Activated CD4-positive, alpha-beta T cell treated with anti-CD3 and anti-CD28 coated beads, Interleukin-2, Interleukin-6, amounts not matched to agents 100 ng/mL and 50 ng/mL, durations not matched to agents 16 hours and 8 hours (primary cell): ENCODE data around the gene STAM.
A peak's percentile ranks its signal among the peaks of the same experiment; 100 is the strongest.

Source experiments
- DNase-seq: peaks from one replicate; pipeline ENCODE4 v3.0.0-alpha.2; 2020

STAM gene

GRCh38 chr10:17648243-17649035 lies 4.5 kb downstream of the STAM start:
- peak; percentile 67 for DNase-seq

DNA sequence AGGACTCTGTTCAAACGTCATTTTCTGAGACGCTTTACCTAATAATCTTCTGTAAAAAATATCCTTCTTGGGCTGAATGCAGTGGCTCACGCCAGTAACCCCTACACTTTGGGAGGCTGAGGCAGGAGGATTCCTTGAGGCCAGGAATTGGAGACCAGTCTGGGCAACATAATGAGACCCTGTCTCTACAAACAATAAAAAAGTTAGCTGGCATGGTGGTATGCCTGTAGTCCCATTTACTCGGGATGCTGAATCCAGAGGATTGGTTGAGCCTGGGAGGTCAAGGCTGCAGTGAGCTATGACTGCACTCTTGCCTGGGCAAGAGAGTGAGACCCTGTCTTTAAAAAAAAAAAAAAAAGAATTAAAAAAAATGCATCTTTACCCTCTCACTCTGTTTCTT lies 5.1 kb downstream of the STAM start:
- DNase-seq, result no peak

DNA sequence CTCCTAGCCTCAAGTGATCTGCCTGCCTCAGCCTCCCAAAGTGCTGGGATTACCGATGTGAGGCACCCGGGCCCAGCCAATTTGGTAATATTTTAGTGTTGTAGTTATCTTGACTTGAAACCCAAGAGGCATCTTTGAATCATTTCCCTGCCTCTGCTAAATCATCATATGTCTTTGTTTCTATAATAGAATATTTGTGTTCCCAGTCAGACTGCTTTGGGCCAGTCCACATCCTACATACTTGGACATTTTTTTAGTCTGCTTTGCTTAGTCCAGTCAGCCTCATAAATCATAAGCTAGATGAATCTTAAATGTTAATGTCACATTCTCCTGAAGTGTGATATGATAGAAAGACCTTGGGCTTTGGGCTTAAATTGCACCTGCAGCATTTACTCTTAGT lies 5.9 kb downstream of the STAM start:
- DNase-seq, result no peak

DNA sequence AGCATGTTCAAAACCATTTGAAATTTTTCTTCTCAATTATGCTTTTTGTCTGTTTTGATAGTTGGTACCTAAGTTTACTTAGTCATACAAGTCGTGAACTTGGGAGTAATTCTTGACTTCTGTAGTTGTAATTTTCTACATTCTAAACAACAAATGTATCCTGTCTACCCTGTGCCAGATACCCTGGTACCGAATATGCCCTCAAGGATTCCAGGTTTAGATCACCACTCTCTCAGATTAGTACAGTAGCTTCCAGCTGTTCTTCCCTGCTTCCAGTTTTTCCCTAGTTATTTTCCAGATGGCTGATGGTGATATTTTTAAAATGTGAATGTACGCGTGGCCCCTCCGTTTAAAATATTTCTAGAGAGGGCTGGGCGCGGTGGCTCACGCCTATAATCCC lies 6.5 kb downstream of the STAM start:
- DNase-seq, result no peak

DNA sequence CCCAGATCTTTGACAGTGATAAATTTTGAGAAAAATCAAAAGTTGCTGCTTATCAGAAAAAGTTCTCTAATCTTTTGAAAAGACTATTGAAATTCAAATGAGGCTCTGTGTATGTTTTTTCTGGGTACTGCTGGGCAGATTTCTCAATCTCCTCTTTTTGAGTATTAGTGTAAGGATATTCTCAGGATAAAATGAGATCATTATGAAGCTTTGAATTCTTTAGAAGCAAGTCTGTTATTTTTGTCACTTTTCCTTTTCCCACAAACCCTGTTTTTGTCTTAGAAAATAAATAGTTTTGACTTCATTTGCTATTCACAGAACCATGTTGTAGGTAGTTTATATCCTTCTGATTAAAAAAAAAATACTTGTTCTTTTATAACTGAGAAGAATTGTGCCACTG lies 7.9 kb downstream of the STAM start:
- no peak for DNase-seq

DNA sequence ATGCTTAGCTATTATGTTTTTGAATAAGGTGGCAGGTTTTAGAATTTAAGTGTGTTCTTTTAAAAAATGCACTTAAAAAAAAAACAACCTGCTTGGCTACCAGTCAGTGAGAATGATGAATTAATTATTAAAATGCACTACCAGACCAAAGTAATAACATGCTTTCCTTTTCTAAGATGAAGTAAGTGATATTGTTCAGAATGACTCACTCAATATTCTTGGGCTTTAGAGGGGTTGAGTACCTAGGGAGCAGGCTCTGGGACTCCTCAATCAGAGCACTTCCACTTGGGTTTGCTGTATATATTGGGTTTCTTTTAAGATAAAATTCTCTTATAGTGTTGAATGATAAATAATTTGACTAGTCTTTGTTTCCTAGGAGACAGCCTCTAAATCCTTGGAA lies 8.6 kb downstream of the STAM start:
- no peak for DNase-seq

GRCh38 chr10:17655009-17655408 lies 11.1 kb downstream of the STAM start:
- no peak for DNase-seq

DNA sequence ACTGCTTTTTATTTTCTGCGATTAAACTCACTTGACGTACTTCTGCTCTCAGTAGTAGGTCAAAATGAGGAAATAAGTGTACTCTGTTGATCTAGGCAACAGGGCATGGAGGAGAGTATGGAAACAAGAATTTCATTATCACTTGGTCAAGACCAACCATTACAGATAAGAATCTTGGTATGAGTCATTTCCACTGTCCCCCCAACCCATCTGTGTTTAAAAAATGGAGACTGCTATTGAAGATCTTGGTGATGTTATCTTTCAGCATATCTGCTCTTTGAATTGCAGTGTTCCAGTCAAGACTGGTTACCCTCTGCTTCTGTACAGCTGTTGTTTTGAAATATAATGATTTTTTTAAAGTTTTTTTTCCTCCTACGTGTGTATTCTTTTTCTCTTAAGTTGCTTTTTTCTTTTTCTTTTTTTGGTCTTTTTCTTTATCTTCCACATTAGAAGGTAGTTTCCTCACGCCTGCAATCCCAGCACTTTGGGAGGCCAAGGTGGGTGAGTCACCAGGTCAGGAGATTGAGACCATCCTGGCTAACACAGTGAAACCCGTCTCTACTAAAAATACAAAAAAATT lies 11.7 kb downstream of the STAM start:
- DNase-seq, result peak; percentile 67

DNA sequence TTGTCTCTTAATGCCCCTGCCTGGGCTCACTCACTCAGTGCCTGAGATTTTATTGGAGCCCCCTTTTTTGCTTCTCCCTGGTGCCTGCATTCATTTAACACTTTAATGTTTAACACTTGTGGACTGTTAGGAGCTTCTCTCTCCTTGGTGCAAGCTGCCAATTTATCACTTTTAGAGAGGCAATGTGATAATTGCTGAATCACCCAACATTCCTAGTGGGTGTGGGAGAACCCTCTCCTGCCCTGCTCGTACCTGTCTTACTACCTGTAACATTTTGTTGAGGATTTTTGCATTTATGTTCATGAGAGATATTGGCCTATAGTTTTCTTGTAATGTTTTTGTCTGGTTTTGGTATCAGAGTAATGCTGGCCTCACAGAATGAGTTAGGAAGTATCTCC lies 13.2 kb downstream of the STAM start:
- DNase-seq, result no peak

GRCh38 chr10:17659365-17659764 lies 15.4 kb downstream of the STAM start:
- DNase-seq, result no peak

DNA sequence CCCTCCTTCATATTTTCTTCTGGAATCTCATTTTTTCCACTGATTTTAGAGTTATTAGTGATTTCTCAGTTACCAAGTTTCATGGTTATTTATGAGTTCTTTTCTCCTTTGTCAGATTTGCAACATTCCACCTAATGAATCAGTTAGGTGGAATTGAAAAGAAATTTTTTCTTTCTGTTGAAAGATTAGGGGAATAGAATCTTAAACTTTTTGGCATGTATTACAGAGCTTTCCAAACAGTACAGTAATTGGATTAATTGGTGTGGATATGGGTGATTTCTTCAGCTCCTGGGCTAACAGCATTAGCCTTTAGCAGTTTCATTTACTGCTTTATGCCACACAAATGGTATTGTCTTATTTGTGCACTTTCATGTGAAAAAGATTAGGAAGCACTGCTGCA lies 17.0 kb downstream of the STAM start:
- DNase-seq, result no peak

- no peak for DNase-seq
Observed at GRCh38 chr10:17661510-17661909, 17.6 kb downstream of the STAM start.

- no peak for DNase-seq
Observed at GRCh38 chr10:17662193-17663138, 18.5 kb downstream of the STAM start.

GRCh38 chr10:17663450-17663849 lies 19.5 kb downstream of the STAM start:
- DNase-seq, result no peak

GRCh38 chr10:17665747-17666146 lies 21.8 kb downstream of the STAM start:
- DNase-seq, result no peak

DNA sequence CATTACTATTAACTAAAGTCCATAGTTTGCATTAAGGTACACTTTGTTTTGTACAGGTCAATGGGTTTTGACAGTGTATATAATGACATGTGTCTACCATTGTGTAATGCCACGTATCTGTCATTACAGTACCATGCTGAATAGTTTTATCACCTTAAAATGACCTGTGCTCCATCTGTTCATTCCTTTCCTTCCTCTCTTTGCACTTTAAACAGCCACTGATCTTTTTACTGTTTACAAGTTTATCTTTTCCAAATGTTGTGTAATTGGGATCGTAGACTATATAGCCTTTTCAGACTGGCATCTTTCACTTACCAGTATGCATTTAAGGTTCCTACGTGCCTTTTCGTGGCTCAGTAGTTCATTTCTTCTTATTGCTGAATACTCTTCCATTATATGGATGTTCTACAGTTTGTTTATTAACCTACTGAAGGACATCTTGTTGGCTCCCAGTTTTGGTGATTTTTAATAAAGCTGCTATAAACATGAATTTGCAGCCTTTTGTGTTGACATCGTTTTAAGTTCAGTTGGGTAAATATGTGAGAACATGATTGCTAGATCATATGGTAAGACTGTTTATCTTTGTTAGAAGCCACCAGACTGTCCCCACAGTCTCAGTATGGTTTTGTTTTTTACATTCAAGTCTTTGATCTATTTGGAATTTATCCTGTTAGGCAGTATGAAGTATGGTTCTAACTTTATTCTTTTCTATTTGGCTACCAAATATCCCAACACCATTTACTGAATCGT lies 24.7 kb downstream of the STAM start:
- no peak for DNase-seq

DNA sequence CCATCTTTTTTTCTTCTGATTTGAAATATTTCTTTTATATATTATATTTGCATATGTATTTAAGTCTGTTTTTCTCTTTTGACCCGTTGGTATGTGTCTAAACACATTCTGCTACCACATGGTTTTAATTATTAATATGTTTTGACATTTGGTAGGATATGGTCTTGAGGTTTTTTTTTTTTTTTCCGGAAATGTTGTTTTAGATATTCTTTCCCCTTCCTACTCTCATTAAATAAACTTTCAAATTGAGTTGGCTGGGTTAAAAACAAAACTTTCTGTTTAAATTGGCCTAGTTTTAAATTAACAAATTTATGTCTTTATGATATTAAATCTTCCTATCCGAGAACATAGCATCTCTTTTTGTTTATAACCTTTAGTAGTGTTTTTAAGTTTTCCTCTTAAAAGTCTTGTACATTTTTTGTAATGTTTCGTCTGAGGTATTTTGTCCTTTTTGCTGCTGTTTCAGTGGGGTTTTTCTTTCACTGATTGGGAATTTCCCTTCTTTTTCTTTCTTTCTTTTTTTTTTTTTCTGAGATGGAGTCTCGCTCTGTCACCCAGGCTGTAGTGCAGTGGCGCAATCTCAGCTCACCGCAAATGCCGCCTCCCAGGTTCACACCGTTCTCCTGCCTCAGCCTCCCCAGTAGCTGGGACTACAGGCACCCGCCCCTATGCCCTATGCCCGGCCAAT lies 25.4 kb downstream of the STAM start:
- peak; percentile 75 for DNase-seq

- no peak for DNase-seq
Observed at GRCh38 chr10:17671307-17671706, 27.4 kb downstream of the STAM start.

DNA sequence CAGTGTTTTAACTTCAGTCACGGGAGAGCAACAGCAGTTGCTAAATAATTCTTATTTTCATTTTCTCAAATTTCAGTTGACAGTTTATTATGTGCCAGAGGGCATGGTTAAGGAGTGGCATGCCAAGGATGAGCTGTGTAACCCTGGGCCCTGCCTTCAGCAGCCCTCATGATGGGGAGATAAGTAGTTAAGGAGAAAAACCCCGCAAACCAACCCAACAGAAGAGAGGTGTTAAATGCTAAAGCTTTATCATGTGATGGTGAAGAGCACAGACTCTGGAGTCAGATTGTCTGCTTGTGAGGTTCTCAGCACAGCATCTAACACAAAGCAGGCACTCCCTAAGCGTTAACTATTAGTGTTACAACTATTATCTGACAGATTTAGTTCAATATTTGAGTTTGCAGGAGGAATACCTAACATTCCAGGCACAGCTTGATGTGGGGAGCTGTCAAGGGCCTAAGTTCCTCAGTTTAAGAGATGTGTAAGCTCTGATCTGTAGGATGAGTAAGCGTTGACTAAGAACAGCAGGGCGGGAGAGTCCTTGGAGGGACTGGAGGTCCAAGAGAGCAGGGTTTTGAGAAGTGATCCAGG lies 29.6 kb downstream of the STAM start:
- DNase-seq, result peak; percentile 42

GRCh38 chr10:17674566-17674965 lies 30.6 kb downstream of the STAM start:
- DNase-seq, result no peak

DNA sequence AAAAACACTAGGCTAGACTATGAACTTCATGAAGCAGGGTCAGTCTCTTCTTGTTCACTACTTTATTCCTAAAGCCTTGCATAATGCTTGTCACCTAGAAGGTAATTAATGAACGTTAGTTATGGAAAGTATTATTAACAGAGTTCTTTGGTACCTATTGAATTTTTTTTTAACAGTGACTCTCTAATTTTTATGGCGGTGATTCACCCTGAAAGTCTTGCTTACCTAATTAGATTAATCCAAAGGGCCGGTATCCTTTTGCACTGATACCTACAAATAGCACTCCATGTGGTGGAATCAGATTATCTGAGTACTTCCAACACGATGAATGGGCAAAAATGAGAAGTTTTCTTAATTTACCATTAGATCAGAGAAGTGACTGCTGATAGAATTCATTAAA lies 31.7 kb downstream of the STAM start:
- no peak for DNase-seq

DNA sequence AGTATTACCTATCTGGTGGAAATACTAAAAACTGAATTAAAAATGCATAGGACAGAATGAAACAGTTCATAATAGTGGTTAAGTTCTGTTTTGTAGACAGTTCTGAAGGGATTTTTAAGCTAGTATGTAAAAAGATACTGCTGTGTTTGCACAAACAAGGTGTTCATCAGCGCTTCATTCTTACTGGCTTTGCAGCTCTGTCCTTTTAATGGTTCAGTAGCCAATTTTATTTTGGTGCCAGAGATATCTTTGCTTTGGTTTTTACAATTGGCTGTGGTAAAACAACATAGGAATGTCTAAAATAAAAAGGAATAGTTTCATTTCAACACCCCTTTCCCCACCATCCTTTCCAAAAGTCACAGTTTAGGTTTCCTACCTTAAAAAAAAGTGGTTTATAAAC lies 33.0 kb downstream of the STAM start:
- DNase-seq, result no peak
